GM12872 (cell line): Measurements from ENCODE around the gene FGF22.

ENCODE experiments used
- TF ChIP-seq, protein P1 (sequence below): IDR thresholded peaks from 3 replicates; pipeline ENCODE4 v1.5.1; 2011; ENCODE audit warnings: low read depth, mild to moderate bottlenecking, low read length, moderate library complexity; ENCODE audit not compliant: insufficient read depth

The FGF22 gene

DNA sequence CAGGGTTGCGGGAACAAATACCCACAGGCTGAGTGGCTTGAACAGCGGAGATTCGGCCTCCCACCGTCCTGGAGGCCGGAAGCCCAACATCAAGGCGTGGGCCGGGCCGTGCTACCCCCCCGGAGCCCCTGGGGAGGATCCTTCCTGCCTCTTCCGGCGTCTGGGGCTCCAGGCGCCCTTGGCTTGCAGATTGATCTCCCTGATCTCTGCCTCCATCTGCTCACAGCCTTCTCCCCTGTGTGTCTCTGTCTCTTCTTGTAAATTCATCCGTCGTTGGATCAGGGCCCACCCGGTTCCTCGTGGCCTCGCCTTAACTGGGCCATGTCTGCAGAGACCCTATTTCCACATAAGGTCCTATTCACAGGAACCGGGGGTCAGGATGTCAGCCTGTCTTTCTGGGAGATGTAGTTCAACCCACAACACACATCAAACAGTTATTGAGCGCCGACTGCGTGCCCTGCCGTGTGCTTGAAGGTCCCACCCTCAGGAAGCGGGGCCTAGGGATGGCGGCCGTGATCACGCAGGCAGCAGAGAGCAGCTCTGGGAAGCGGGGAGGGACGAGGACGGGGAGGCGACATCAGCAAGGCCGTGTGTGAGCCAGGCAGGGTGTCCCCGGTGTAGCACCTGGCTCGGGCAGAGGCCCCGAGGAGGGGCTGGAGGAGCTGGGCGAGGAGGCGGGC is 28.7 kb upstream of the FGF22 start:
- TF ChIP-seq, protein P1, sequence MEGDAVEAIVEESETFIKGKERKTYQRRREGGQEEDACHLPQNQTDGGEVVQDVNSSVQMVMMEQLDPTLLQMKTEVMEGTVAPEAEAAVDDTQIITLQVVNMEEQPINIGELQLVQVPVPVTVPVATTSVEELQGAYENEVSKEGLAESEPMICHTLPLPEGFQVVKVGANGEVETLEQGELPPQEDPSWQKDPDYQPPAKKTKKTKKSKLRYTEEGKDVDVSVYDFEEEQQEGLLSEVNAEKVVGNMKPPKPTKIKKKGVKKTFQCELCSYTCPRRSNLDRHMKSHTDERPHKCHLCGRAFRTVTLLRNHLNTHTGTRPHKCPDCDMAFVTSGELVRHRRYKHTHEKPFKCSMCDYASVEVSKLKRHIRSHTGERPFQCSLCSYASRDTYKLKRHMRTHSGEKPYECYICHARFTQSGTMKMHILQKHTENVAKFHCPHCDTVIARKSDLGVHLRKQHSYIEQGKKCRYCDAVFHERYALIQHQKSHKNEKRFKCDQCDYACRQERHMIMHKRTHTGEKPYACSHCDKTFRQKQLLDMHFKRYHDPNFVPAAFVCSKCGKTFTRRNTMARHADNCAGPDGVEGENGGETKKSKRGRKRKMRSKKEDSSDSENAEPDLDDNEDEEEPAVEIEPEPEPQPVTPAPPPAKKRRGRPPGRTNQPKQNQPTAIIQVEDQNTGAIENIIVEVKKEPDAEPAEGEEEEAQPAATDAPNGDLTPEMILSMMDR, result no peak

DNA sequence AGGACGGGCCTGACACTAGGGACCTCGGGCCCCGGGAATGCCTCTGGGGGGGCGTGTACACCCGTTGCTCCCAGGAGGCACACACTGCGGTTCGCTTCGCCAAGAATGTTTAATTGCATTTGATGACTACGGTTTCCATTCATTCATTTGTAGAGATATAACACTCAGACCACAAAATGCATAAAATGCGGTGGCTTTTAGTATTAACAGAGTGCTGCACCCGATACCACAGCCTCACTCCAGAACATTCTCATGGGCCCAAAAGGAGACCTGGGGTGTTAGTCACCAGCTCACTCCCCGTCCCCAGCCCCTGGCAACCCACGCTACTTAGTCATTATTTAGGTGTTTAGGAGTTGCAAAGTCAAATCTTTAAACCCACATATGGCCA is 28.2 kb upstream of the FGF22 start:
- TF ChIP-seq, protein P1, result no peak

DNA sequence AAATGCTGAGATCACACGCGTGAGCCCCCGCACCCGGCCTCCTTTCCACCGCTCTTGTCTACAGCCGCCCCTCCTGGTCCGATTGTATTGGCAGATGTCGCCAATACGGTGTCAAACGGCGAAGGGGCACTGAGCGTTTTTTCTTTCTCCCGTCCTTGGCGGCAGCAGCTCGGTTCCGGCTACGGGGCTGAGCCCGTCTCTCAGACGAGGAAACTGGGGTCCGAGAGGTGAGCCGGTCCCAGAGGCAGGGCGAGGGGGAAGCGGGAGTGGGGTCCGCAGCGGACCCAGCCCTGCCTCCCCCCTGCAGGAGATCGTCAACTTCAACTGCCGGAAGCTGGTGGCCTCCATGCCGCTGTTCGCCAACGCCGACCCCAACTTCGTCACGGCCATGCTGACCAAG is 26.7 kb upstream of the FGF22 start:
- TF ChIP-seq, protein P1, result no peak

DNA sequence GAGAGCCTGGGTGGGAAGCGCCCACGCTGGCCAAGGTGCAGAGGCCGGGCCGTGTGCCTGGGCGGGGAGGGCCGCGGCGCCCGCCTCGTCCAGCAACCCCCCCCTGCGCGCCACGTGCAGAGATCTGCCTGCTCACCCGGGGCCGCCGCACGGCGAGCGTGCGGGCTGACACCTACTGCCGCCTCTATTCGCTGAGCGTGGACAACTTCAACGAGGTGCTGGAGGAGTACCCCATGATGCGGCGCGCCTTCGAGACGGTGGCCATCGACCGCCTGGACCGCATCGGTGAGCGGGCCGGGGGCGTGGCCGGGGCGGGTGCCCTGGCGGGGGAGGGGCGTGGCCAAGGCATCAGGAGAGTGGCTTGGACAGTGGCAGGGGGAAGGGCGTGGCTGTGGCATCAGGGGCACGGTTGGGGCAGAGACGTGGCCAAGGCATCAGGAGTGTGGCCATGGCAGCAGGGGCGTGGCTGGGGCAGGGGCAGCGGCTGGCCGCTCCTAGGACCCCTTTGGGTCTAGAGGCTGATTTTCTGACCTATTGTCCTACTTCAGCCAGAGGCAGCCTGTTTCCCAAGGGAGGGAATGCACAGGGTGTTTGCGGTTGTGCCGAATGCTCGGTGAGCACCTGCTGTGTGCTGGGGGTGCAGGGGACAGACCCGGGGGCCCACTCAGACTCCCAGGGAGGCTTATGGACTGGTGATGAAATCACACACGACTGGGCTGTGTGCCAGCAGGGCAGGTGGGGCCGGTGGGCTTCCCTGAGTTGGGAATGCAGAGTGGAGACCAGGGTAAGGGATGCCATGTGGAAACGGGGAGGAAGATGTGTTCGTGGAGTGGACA is 25.7 kb upstream of the FGF22 start:
- TF ChIP-seq, protein P1, result no peak

DNA sequence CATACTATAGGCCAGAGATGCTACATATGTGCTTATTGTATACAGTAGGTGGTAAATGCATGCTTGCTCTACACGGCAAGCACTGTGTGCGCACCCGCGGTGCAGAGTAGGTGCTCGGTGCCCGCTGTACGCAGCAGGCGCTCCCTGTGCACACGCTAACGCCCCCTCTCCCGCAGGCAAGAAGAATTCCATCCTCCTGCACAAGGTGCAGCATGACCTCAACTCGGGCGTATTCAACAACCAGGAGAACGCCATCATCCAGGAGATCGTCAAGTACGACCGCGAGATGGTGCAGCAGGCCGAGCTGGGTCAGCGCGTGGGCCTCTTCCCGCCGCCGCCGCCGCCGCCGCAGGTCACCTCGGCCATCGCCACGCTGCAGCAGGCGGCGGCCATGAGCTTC is 24.1 kb upstream of the FGF22 start:
- TF ChIP-seq, protein P1, result no peak

DNA sequence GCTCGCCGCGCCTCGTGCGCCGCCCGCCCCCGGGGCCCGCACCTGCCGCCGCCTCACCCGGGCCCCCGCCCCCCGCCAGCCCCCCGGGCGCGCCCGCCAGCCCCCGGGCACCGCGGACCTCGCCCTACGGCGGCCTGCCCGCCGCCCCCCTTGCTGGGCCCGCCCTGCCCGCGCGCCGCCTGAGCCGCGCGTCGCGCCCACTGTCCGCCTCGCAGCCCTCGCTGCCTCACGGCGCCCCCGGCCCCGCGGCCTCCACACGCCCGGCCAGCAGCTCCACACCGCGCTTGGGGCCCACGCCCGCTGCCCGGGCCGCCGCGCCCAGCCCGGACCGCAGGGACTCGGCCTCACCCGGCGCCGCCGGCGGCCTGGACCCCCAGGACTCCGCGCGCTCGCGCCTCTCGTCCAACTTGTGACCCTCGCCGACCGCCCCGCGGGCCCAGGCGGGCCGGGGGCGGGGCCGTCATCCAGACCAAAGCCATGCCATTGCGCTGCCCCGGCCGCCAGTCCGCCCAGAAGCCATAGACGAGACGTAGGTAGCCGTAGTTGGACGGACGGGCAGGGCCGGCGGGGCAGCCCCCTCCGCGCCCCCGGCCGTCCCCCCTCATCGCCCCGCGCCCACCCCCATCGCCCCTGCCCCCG is 23.5 kb upstream of the FGF22 start:
- TF ChIP-seq, protein P1, result no peak
